Neuronal stem cell (in vitro differentiated cells): ENCODE measurements around the gene SCAMP1.

ENCODE experiments used
- DNase-seq: peaks from one replicate; pipeline ENCODE4 v3.0.0-alpha.2; 2013; ENCODE audit warnings: low spot score
- H2AFZ ChIP-seq: one replicate; pipeline ENCODE4 v1.6.1; 2013; ENCODE audit warnings: mild to moderate bottlenecking, low read length, inconsistent platforms
- H2AK5ac ChIP-seq: 2 replicates; pipeline ENCODE4 v1.6.1; 2013; ENCODE audit warnings: low read depth, mild to moderate bottlenecking, inconsistent platforms, low read length, moderate library complexity, mixed read lengths
- H2BK120ac ChIP-seq: 2 replicates; pipeline ENCODE4 v1.6.1; 2013; ENCODE audit warnings: low read depth, mild to moderate bottlenecking, inconsistent platforms, low read length, moderate library complexity, mixed read lengths
- H2BK12ac ChIP-seq: one replicate; pipeline ENCODE4 v1.6.1; 2013; ENCODE audit warnings: low read length, inconsistent platforms
- H2BK15ac ChIP-seq: 2 replicates; pipeline ENCODE4 v1.6.1; 2013; ENCODE audit warnings: mild to moderate bottlenecking, low read length, inconsistent platforms, mixed read lengths
- H2BK5ac ChIP-seq: one replicate; pipeline ENCODE4 v1.6.1; 2013; ENCODE audit warnings: inconsistent platforms, mild to moderate bottlenecking, low read length, moderate library complexity
- H3K14ac ChIP-seq: one replicate; pipeline ENCODE4 v1.6.1; 2013; ENCODE audit warnings: low read length, inconsistent platforms
- H3K18ac ChIP-seq: 2 replicates; pipeline ENCODE4 v1.6.1; 2013; ENCODE audit warnings: low read length, inconsistent platforms
- H3K23ac ChIP-seq: 2 replicates; pipeline ENCODE4 v1.6.1; 2013; ENCODE audit warnings: low read depth, mild to moderate bottlenecking, mixed read lengths, low read length, inconsistent platforms; ENCODE audit not compliant: poor library complexity
- H3K27ac ChIP-seq: replicated peaks from 3 replicates; pipeline ENCODE4 v1.5.1; 2013; ENCODE audit warnings: low read length, inconsistent platforms
- H3K27me3 ChIP-seq, 3 experiments: 2 replicates each; pipeline ENCODE4 v1.6.1; 2013; ENCODE audit warnings: low read length in 3 of 3, mild to moderate bottlenecking in 2 of 3, inconsistent platforms in 1 of 3, low read depth in 1 of 3, mixed read lengths in 1 of 3, moderate library complexity in 1 of 3; ENCODE audit not compliant: control insufficient read depth in 3 of 3, insufficient read depth in 3 of 3
- H3K36me3 ChIP-seq, 2 donors: replicated peaks in 1 of 2; 2 replicates each; pipeline ENCODE4 v1.6.1; 2013; ENCODE audit warnings: low read length in 2 of 2; ENCODE audit not compliant: control insufficient read depth in 2 of 2, insufficient read depth in 2 of 2
- H3K4ac ChIP-seq: 2 replicates; pipeline ENCODE4 v1.6.1; 2013; ENCODE audit warnings: inconsistent platforms, mild to moderate bottlenecking, low read length, moderate library complexity
- H3K4me1 ChIP-seq, 2 donors: 1 replicate in 1 of 2; 2 replicates in 1 of 2; pipeline ENCODE4 v1.6.1; 2013; ENCODE audit warnings: low read length in 2 of 2, low read depth in 1 of 2; ENCODE audit not compliant: control insufficient read depth in 2 of 2, insufficient read depth in 1 of 2
- H3K4me2 ChIP-seq: one replicate; pipeline ENCODE4 v1.6.1; 2013; ENCODE audit warnings: mild to moderate bottlenecking, low read length, inconsistent platforms; ENCODE audit not compliant: insufficient read depth, poor library complexity, severe bottlenecking
- H3K4me3 ChIP-seq, 2 donors: 2 replicates each; pipeline ENCODE4 v1.5.1; 2013; ENCODE audit warnings: low read length in 2 of 2, mild to moderate bottlenecking in 2 of 2, inconsistent platforms in 1 of 2, moderate library complexity in 1 of 2
- H3K79me1 ChIP-seq: one replicate; pipeline ENCODE4 v1.6.1; 2013; ENCODE audit warnings: low read depth, mild to moderate bottlenecking, inconsistent platforms, low read length, moderate library complexity
- H3K9ac ChIP-seq: one replicate; pipeline ENCODE4 v1.6.1; 2013; ENCODE audit warnings: mild to moderate bottlenecking, low read depth, low read length, inconsistent platforms; ENCODE audit not compliant: poor library complexity
- H3K9me3 ChIP-seq, 2 donors: replicated peaks in 1 of 2; 2 replicates each; pipeline versions ENCODE3 to v1.6.1; 2013; ENCODE audit warnings: low read length in 2 of 2, mild to moderate bottlenecking in 2 of 2, inconsistent platforms in 1 of 2, low read depth in 1 of 2, mixed read lengths in 1 of 2, moderate library complexity in 1 of 2; ENCODE audit not compliant: control insufficient read depth in 2 of 2, insufficient read depth in 1 of 2
- H4K8ac ChIP-seq: one replicate; pipeline ENCODE4 v1.6.1; 2013; ENCODE audit warnings: low read depth, mild to moderate bottlenecking, inconsistent platforms, low read length, moderate library complexity
- H4K91ac ChIP-seq: one replicate; pipeline ENCODE4 v1.6.1; 2013; ENCODE audit warnings: low read length, low read depth, mild to moderate bottlenecking, inconsistent platforms; ENCODE audit not compliant: poor library complexity
- WGBS, 2 donors: extraction: QIAGEN DNeasy Blood & Tissue Kit; methylation state at CpG; one replicate each; pipeline ENCODE4 v1.1.7; 2013; ENCODE audit warnings: missing lambda C conversion rate in 2 of 2, mixed read lengths in 1 of 2; ENCODE audit not compliant: insufficient read length in 2 of 2, insufficient replicate concordance in 1 of 2; ENCODE audit errors: extremely low coverage in 2 of 2; 5-methylcytosine and 5-hydroxymethylcytosine counted together

SCAMP1 gene

DNA sequence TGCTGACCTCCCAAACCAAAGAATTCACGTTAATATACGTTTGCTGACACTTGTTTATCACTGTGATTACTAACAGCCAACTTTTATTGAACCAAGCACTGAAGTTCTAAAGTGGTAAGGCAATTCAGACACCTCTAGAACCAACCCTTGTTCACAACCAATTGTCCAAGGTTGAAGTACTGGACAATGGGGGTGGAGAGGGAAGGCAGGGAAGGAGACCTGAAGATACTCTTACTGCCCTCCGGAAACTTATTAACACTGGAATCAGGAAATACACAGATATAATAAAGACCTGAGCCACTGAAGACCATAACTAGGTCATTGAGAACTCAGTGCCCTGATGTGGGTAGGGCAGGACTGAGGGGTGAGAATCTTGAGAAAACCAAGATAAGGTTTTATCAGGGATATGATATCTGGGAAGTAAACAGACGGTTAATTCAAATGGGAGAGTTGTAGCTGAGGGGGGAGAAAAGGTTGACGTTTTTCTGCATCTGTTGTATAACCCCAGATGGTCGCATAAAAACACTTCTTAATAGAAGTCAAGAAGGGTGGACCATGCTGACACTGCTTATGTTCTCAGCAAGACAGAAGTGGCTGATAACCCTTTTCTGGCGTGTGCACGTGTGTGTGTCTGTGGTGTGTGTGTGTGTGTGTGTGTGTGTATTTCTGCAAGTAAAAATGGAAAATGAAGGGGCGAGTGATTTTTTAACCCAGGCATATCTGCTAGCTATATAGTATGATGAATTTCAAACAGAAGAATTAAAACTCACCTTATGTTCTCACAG, 162.3 kb downstream of the SCAMP1 start:
- Histone ChIP-seq H3K14ac (no peak overlapping the region), H2BK12ac (no peak overlapping the region), H3K4ac (no peak overlapping the region), H3K36me3 (no peaks in the 10 kb centered on the region), H3K4me1 (peaks cover 4 to 6% of the 10 kb centered on the region in 2 donors), H3K27me3 (no peaks in the 10 kb centered on the region), H3K27ac (no peak overlapping the region), H3K79me1 (no peaks in the 10 kb centered on the region), H2BK120ac (no peak overlapping the region), H3K4me2 (no peak overlapping the region), H2BK15ac (no peak overlapping the region), H3K9ac (no peak overlapping the region), H4K91ac (no peak overlapping the region), H2BK5ac (no peak overlapping the region), H2AK5ac (no peak overlapping the region), H3K23ac (no peak overlapping the region), H3K18ac (no peak overlapping the region), H3K4me3 (no peak overlapping the region), H2AFZ (no peak overlapping the region), H4K8ac (no peak overlapping the region), H3K9me3 (no peaks in the 10 kb centered on the region)
- WGBS, 2 donors = no CpG with 5 or more reads among the region's 9 CpGs
- DNase-seq = no peak

DNA sequence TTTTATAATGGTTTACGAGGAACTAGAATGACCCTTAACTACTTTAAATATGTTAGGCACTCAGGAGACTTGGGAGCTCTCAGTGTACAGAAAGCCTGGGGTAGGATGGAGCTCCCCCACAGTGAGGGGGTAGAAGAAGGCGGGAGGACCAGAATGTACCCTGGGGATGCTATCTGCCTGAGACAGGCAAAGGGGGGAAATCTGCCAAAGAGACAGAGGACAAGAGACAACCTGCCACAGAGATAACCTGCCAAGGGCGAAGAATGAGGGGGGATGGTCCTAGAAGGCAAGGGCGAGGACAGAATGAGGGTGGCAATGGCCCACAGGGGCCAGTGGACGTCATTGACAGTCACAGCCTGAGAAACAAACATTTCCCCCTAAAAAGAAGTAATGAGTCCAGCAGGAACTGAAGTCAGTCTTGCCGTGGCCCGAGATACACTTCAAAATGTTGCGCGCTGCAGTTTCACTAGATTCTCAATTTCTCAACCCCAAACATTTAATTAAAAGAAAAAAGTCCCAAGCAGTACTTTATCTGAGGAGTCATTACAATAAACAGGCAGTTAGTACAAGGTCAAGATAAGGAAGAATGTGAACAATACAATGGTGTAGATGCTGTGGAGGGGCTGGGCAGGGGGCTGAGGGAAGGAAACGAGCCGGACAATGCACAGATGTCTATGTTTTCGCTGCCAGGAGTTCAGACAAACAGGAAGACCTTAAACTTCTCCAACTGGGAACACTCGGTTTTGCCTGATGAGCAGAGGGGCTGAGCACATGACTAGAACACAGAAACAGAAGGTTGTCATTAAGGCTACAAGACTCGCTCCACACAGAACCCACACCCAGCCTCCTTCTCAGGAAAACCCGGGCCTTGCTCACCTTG, 163.1 kb downstream of the SCAMP1 start:
- Histone ChIP-seq H2BK15ac (no peak overlapping the region), H2BK120ac (no peak overlapping the region), H3K27me3 (no peaks in the 10 kb centered on the region), H3K14ac (no peak overlapping the region), H3K4me1 (peaks cover 3 to 6% of the 10 kb centered on the region in 2 donors), H2BK12ac (no peak overlapping the region), H4K91ac (no peak overlapping the region), H3K27ac (no peak overlapping the region), H3K4me3 (no peak overlapping the region), H3K9me3 (no peaks in the 10 kb centered on the region), H4K8ac (no peak overlapping the region), H3K79me1 (no peaks in the 10 kb centered on the region), H2AFZ (no peak overlapping the region), H2AK5ac (no peak overlapping the region), H3K36me3 (no peaks in the 10 kb centered on the region), H3K4me2 (no peak overlapping the region), H2BK5ac (no peak overlapping the region), H3K18ac (peak overlapping the region; percentile 23), H3K23ac (no peak overlapping the region), H3K4ac (no peak overlapping the region), H3K9ac (no peak overlapping the region)
- DNase-seq = no peak
- no CpG with 5 or more reads among the region's 15 CpGs for WGBS, 2 donors

GRCh38 chr5:78526049-78526525, 165.7 kb downstream of the SCAMP1 start:
- no peak overlapping the region for H3K14ac ChIP-seq
- H3K18ac ChIP-seq = no peak overlapping the region
- no peaks in the 10 kb centered on the region for H3K27me3 ChIP-seq
- H3K23ac ChIP-seq = no peak overlapping the region
- no peak overlapping the region for H4K91ac ChIP-seq
- WGBS, 2 donors = no CpG with 5 or more reads among the region's 7 CpGs
- no peaks in the 10 kb centered on the region for H3K79me1 ChIP-seq
- H4K8ac ChIP-seq = no peak overlapping the region
- H2AK5ac ChIP-seq = no peak overlapping the region
- H2BK15ac ChIP-seq = no peak overlapping the region
- H3K4ac ChIP-seq = no peak overlapping the region
- no peak overlapping the region for H2AFZ ChIP-seq
- H3K4me1 ChIP-seq = peaks cover 0 to 3% of the 10 kb centered on the region in 2 donors
- H3K36me3 ChIP-seq = no peaks in the 10 kb centered on the region
- no peak for DNase-seq
- H3K9ac ChIP-seq = no peak overlapping the region
- H3K4me2 ChIP-seq = no peak overlapping the region
- H3K9me3 ChIP-seq = no peaks in the 10 kb centered on the region
- H3K4me3 ChIP-seq = no peak overlapping the region
- no peak overlapping the region for H2BK12ac ChIP-seq
- no peak overlapping the region for H3K27ac ChIP-seq
- H2BK120ac ChIP-seq = no peak overlapping the region
- no peak overlapping the region for H2BK5ac ChIP-seq
